GM15510 (cell line): ENCODE results near the gene BRSK1.

ENCODE experiments used
- POLR2A ChIP-seq: IDR thresholded peaks from 3 replicates; pipeline ENCODE4 v1.6.1; 2011; ENCODE audit warnings: borderline replicate concordance; ENCODE audit not compliant: insufficient read length; ENCODE audit errors: extremely low read depth

Gene BRSK1

GRCh38 chr19:55321466-55322137, 37.8 kb downstream of the BRSK1 start:
- no peak for TF ChIP-seq POLR2A

- TF ChIP-seq POLR2A: no peak
Measured at GRCh38 chr19:55322204-55322885, 38.5 kb downstream of the BRSK1 start.

- no peak for TF ChIP-seq POLR2A
Measured at GRCh38 chr19:55324662-55325061, 40.9 kb downstream of the BRSK1 start.

- TF ChIP-seq POLR2A: no peak
Measured at GRCh38 chr19:55325172-55325571, 41.4 kb downstream of the BRSK1 start, which contains the start of gene TMEM150B. TMEM150B (minus strand) TSS chr19:55325341; CDS start chr19:55321036, 4,305 bp downstream.

- no peak for TF ChIP-seq POLR2A
Measured at GRCh38 chr19:55333870-55334269, 50.1 kb downstream of the BRSK1 start.

GRCh38 chr19:55336101-55336500, 52.3 kb downstream of the BRSK1 start:
- no peak for TF ChIP-seq POLR2A

- no peak for TF ChIP-seq POLR2A
Measured at GRCh38 chr19:55339105-55339888, 55.5 kb downstream of the BRSK1 start, which contains the start of gene KMT5C. KMT5C (plus strand) TSS chr19:55339876; CDS start chr19:55341937, 2,061 bp downstream.

- TF ChIP-seq POLR2A: peak; percentile 79
Measured at GRCh38 chr19:55339889-55340783, 56.3 kb downstream of the BRSK1 start.

- TF ChIP-seq POLR2A: no peak
Measured at GRCh38 chr19:55340784-55341147, 57.0 kb downstream of the BRSK1 start.

GRCh38 chr19:55341171-55341588, 57.4 kb downstream of the BRSK1 start:
- TF ChIP-seq POLR2A: peak; percentile 24

GRCh38 chr19:55341595-55342531, 58.1 kb downstream of the BRSK1 start:
- TF ChIP-seq POLR2A: no peak

- TF ChIP-seq POLR2A: no peak
Measured at GRCh38 chr19:55344444-55344843, 60.6 kb downstream of the BRSK1 start.

GRCh38 chr19:55345101-55345817, 61.5 kb downstream of the BRSK1 start:
- no peak for TF ChIP-seq POLR2A
